K562 (cell line): ENCODE data around the gene ERC2. TPM values are rescaled to one million over a fixed set of nuclear protein-coding genes. Genes with fewer than 3 reads are reported as not detected.

Experiments
- ATAC-seq: fragments of 200-7000 bp; cut with Tn5 transposase; 3 replicates; pipeline ENCODE4 v1.9.1; 2020; ENCODE audit warnings: moderate library complexity
- BruUV-seq: library from RNA; stranded (reverse); fragments of 400-500 nt; replicated peaks from 2 replicates; lab custom pipeline; 2021; lab: Mats Ljungman, UMichigan
- CTCF ChIA-PET: fragments of 300-600 bp; formaldehyde crosslinking; extraction: SDS; loops from one replicate; lab custom pipeline; 2021; ENCODE audit warnings: low intra/inter-chr PET ratio; lab: Yijun Ruan, JAX
- POLR2A ChIA-PET: fragments of 300-600, 350-650 bp; sonication (Branson Sonifier 250); formaldehyde crosslinking; extraction: SDS; loops from one replicate; lab custom pipeline; 2021; ENCODE audit warnings: antibody characterized with exemption, inconsistent platforms; lab: Yijun Ruan, JAX
- DNase-seq, 4 experiments: peaks; one replicate each; pipeline versions ENCODE4 v3.0.0 to v3.0.0-alpha.2; 2011 to 2018; ENCODE audit warnings: low spot score in 3 of 4, mixed read lengths in 3 of 4; ENCODE audit errors: extremely low read depth in 1 of 4
- FAIRE-seq: peaks from 2 replicates; lab custom pipeline; 2011; peaks lifted over from hg19 to GRCh38; lab: Jason Lieb, UNC
- H2AFZ ChIP-seq: 2 replicates; pipeline ENCODE4 v1.6.0; 2011; ENCODE audit warnings: low read depth, low read length, control low read depth, inconsistent platforms
- H3K27ac ChIP-seq: fragments of 200-600 bp; 3 replicates; pipeline ENCODE4 v1.8.0; 2011; ENCODE audit warnings: low read depth, mild to moderate bottlenecking, control low read depth, inconsistent platforms, low read length, moderate library complexity, mixed read lengths; ENCODE audit errors: extremely low read depth
- H3K27me3 ChIP-seq, 2 experiments: fragments of 300-600 bp in 1 of 2; 2 replicates in 1 of 2; 3 replicates in 1 of 2; pipeline versions ENCODE4 v1.6.0 to v1.8.0; 2011; ENCODE audit warnings: inconsistent platforms in 2 of 2, low read length in 2 of 2, mild to moderate bottlenecking in 1 of 2, mixed read lengths in 1 of 2, moderate library complexity in 1 of 2; ENCODE audit not compliant: control insufficient read depth in 2 of 2, insufficient read depth in 2 of 2
- H3K36me3 ChIP-seq: fragments of 300-600 bp; 3 replicates; pipeline ENCODE4 v1.8.0; 2011; ENCODE audit warnings: mild to moderate bottlenecking, low read length, inconsistent platforms; ENCODE audit not compliant: control insufficient read depth, insufficient read depth
- H3K4me1 ChIP-seq, 2 experiments: fragments of 200-600 bp in 1 of 2; replicated peaks in 1 of 2; 2 replicates in 1 of 2; 3 replicates in 1 of 2; pipeline versions ENCODE4 v1.5.1 to v1.8.0; 2011; ENCODE audit warnings: inconsistent platforms in 2 of 2, low read length in 2 of 2, mild to moderate bottlenecking in 1 of 2, mixed read lengths in 1 of 2, moderate library complexity in 1 of 2; ENCODE audit not compliant: control insufficient read depth in 2 of 2, insufficient read depth in 2 of 2
- H3K4me2 ChIP-seq: 2 replicates; pipeline ENCODE4 v1.6.1; 2011; ENCODE audit warnings: low read length, control low read depth, inconsistent platforms, mixed read lengths; ENCODE audit not compliant: insufficient read depth
- H3K4me3 ChIP-seq: fragments of 200-600 bp; sonication (generic), shearing (Covaris generic); 2 replicates; pipeline ENCODE4 v1.5.1; 2016; ENCODE audit warnings: control low read depth, inconsistent platforms
- H3K79me2 ChIP-seq: fragments of 200-600 bp; 3 replicates; pipeline ENCODE4 v1.8.0; 2011; ENCODE audit warnings: low read length, inconsistent platforms; ENCODE audit not compliant: control insufficient read depth, insufficient read depth
- H3K9ac ChIP-seq, 2 experiments: 2 replicates each; pipeline versions ENCODE4 v1.6.0 to v1.6.1; 2011; ENCODE audit warnings: low read depth in 2 of 2, low read length in 2 of 2, control low read depth in 1 of 2, inconsistent platforms in 1 of 2, mild to moderate bottlenecking in 1 of 2, mixed read lengths in 1 of 2; ENCODE audit not compliant: insufficient read depth in 1 of 2
- H3K9me1 ChIP-seq: one replicate; pipeline ENCODE4 v1.6.0; 2011; ENCODE audit warnings: inconsistent platforms, mild to moderate bottlenecking, low read length, moderate library complexity; ENCODE audit not compliant: control insufficient read depth, insufficient read depth
- H3K9me3 ChIP-seq: replicated peaks from 2 replicates; pipeline ENCODE4 v1.5.1; 2011; ENCODE audit warnings: low read depth, low read length, inconsistent platforms; ENCODE audit not compliant: control insufficient read depth, insufficient read depth
- H4K20me1 ChIP-seq: replicated peaks from 2 replicates; pipeline ENCODE4 v1.6.1; 2011; ENCODE audit warnings: low read length, inconsistent platforms, mixed read lengths; ENCODE audit not compliant: control insufficient read depth, insufficient read depth
- ASH1L ChIP-seq: fragments of 450-650 bp; IDR thresholded peaks from 2 replicates; pipeline ENCODE4 v1.6.1; 2018; ENCODE audit warnings: borderline replicate concordance, mild to moderate bottlenecking, low read depth; ENCODE audit not compliant: partially characterized antibody
- DIDO1 ChIP-seq: fragments of 450-650 bp; IDR thresholded peaks from 2 replicates; pipeline ENCODE4 v1.6.1; 2016; ENCODE audit warnings: low read depth, missing biosample characterization, missing genetic modification characterization
- ETV1 ChIP-seq: fragments of 450-650 bp; conservative IDR thresholded peaks from 2 replicates; pipeline ENCODE4 v1.6.1; 2016; ENCODE audit warnings: missing genetic modification characterization, control low read depth, low read depth, missing compliant biosample characterization
- HDAC6 ChIP-seq: IDR thresholded peaks from 2 replicates; pipeline ENCODE4 v1.6.1; 2012; ENCODE audit warnings: low read depth, mild to moderate bottlenecking, control low read depth, inconsistent platforms, low read length, moderate library complexity
- POLR2G ChIP-seq: fragments of 200-400 bp; formaldehyde crosslinking; IDR thresholded peaks from 2 replicates; pipeline ENCODE4 v1.6.1; 2017; ENCODE audit warnings: low read depth, mild to moderate bottlenecking, antibody characterized with exemption, low read length, moderate library complexity
- RBM22 ChIP-seq: fragments of 200-400 bp; formaldehyde crosslinking; IDR thresholded peaks from 2 replicates; pipeline ENCODE4 v1.6.1; 2018; ENCODE audit warnings: low read length, low read depth; ENCODE audit not compliant: poor library complexity, severe bottlenecking
- SMARCB1 ChIP-seq: IDR thresholded peaks from 2 replicates; pipeline ENCODE4 v1.6.1; 2011; ENCODE audit warnings: improper control_type of control experiment, low read depth; ENCODE audit not compliant: insufficient read length
- SRSF1 ChIP-seq: fragments of 200-400 bp; formaldehyde crosslinking; IDR thresholded peaks from 2 replicates; pipeline ENCODE4 v1.6.1; 2017; ENCODE audit warnings: mild to moderate bottlenecking, low read depth, low read length, moderate library complexity
- ZBTB1 ChIP-seq: sonication (generic); formaldehyde crosslinking; IDR thresholded peaks from 2 replicates; pipeline ENCODE4 v1.8.1; 2023; ENCODE audit warnings: missing genetic modification reagents, low read depth, mild to moderate bottlenecking, borderline replicate concordance
- ZEB2 ChIP-seq: fragments of 450-650 bp; IDR thresholded peaks from 2 replicates; pipeline ENCODE4 v1.6.1; 2016
- ZNF140 ChIP-seq: fragments of 250-450 bp; sonication (Bioruptor Pico); IDR thresholded peaks from 2 replicates; pipeline ENCODE4 v1.8.0; 2021; ENCODE audit warnings: moderate library complexity, mild to moderate bottlenecking, inconsistent platforms
- ZNF311 ChIP-seq: fragments of 250-450 bp; sonication (Bioruptor Pico); IDR thresholded peaks from 2 replicates; pipeline ENCODE4 v1.4.0; 2020; ENCODE audit warnings: mild to moderate bottlenecking, moderate library complexity
- WGBS: fragments of 100-300 bp; shearing (Covaris generic); methylation state at CpG from one replicate; pipeline ENCODE4 v1.1.6; 2016; ENCODE audit warnings: low coverage, mixed read lengths; ENCODE audit not compliant: insufficient coverage; ENCODE audit errors: missing lambda C conversion rate; 5-methylcytosine and 5-hydroxymethylcytosine counted together
- in situ Hi-C: fragments of 300-500 bp; cut with MboI; formaldehyde crosslinking; loops from 4 replicates; pipeline ENCODE4 v1.15.0; 2018; ENCODE audit warnings: inconsistent platforms, mixed read lengths
- intact Hi-C: fragments of 100-400 bp; cut with micrococcal nuclease; formaldehyde crosslinking; loops from 2 replicates; pipeline ENCODE4 v1.14.2; 2022
- polyA plus RNA-seq, 8 experiments: library from polyadenylated mRNA; depleted of rRNA in 4 of 8; stranded (reverse) in 5 of 8; unstranded in 3 of 8; fragments of >200 nt; fragmentation: Nextera tagmentation in 2 of 8; fragmentation: Illumina TruSeq in 1 of 8; extraction: Ambion mirVana in 2 of 8; extraction: Trizol in 1 of 8; gene quantifications; 2 replicates each; pipeline versions ENCODE4 v1.2.1 to v1.2.3, GENCODE V29; 2011 to 2014; ENCODE audit warnings: inconsistent platforms in 1 of 8, missing spikeins in 1 of 8
- total RNA-seq, 7 experiments: library from RNA; depleted of rRNA in 6 of 7; stranded (reverse); fragments of >200 nt in 6 of 7; fragmentation: Illumina TruSeq in 2 of 7; extraction: Trizol in 2 of 7; gene quantifications; 2 replicates each; pipeline versions ENCODE4 v1.2.1 to v1.2.3, GENCODE V29; 2011 to 2021; ENCODE audit warnings: low replicate concordance in 1 of 7
- TF ChIP-seq, protein P1 (sequence below): sonication (generic); formaldehyde crosslinking; IDR thresholded peaks from 2 replicates; pipeline ENCODE4 v1.8.1; 2022; ENCODE audit warnings: missing genetic modification reagents
- TF ChIP-seq, protein P2 (sequence below), 2 experiments: fragments of 200-800 bp in 1 of 2; sonication (Bioruptor generic) in 1 of 2; sonication (generic) in 1 of 2; formaldehyde crosslinking in 1 of 2; IDR thresholded peaks in 1 of 2; conservative IDR thresholded peaks in 1 of 2; 2 replicates each; pipeline versions ENCODE4 v1.5.0 to v1.6.1; 2016 to 2020; ENCODE audit warnings: missing compliant biosample characterization in 1 of 2, missing genetic modification characterization in 1 of 2, missing genetic modification reagents in 1 of 2
- TF ChIP-seq, protein P3 (sequence below): sonication (generic); formaldehyde crosslinking; IDR thresholded peaks from 2 replicates; pipeline ENCODE4 v1.8.1; 2023; ENCODE audit warnings: mild to moderate bottlenecking, missing genetic modification reagents

Gene ERC2
- total and polyA plus RNA-seq, 9 of the 15 experiments (the other 6 are each of a cell fraction or from before 2014, with no cell fraction given) = 0.04 to 0.18 (median 0.07) TPM; not detected in 2

DNA sequence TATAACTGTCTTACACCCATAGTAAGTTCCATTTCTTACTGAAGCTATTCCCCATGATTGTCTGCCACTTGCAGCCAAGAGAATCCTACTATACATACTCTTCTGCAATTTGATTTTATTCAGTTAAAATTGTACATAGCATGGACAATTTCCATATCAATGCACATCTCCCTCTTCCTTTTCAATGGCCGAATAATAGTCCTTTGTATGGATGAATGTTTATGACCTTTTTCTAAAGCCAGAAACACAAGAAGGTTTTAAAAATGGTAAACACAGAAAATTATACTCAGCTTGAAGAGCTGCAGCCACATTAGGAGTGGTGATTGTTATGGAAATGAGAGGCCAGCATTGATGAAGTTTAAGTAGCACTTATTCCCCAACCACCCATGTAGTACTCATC is 8.5 kb upstream of the ERC2 start (continued):
- TF ChIP-seq, protein P1, sequence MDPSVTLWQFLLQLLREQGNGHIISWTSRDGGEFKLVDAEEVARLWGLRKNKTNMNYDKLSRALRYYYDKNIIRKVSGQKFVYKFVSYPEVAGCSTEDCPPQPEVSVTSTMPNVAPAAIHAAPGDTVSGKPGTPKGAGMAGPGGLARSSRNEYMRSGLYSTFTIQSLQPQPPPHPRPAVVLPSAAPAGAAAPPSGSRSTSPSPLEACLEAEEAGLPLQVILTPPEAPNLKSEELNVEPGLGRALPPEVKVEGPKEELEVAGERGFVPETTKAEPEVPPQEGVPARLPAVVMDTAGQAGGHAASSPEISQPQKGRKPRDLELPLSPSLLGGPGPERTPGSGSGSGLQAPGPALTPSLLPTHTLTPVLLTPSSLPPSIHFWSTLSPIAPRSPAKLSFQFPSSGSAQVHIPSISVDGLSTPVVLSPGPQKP (CRISPR knock-in tag) = no peak
- TF ChIP-seq RBM22 (no peak), DIDO1 (tag) (no peak), ZNF140 (CRISPR knock-in tag) (no peak), ZNF311 (CRISPR knock-in tag) (no peak), SRSF1 (no peak)
- TF ChIP-seq, protein P2, sequence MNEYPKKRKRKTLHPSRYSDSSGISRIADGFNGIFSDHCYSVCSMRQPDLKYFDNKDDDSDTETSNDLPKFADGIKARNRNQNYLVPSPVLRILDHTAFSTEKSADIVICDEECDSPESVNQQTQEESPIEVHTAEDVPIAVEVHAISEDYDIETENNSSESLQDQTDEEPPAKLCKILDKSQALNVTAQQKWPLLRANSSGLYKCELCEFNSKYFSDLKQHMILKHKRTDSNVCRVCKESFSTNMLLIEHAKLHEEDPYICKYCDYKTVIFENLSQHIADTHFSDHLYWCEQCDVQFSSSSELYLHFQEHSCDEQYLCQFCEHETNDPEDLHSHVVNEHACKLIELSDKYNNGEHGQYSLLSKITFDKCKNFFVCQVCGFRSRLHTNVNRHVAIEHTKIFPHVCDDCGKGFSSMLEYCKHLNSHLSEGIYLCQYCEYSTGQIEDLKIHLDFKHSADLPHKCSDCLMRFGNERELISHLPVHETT (CRISPR knock-in tag; conservative IDR thresholded peaks at IDR 0.05 in 1 of 2, IDR thresholded peaks at IDR 0.05 in 1 of 2) = no peak

DNA sequence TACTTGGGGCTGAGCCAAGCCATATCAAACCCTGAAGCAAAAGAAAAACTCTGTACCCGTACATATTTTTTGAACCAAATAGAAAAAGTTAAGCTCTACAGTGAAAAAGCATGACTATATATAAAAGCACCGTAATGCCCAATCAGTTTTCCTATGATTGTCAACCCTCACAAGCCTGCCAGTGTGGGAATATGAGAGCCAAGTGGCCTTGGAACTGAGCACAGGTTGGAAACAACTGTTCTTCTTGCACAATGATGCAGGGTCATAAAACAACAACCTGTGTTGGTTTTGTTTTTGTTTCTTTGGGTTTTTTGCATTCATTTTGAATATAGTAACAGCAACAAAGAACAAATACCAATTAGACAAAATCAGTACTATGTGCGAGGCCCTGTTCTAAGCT is 3.5 kb upstream of the ERC2 start:
- Histone ChIP-seq H3K36me3 (no peaks in the 10 kb centered on the region), H3K27ac (no peak overlapping the region), H3K79me2 (no peaks in the 10 kb centered on the region), H3K4me3 (no peak overlapping the region), H3K9me1 (no peaks in the 10 kb centered on the region), H3K4me2 (no peak overlapping the region), H2AFZ (no peak overlapping the region), H3K27me3 (peaks cover 0 to 5% of the 10 kb centered on the region in 2 experiments; a peak in 2 of 5 replicates), H3K9ac (no peak overlapping the region), H3K4me1 (no peaks in the 10 kb centered on the region; a peak in 1 of 5 replicates), H3K9me3 (no peaks in the 10 kb centered on the region), H4K20me1 (no peaks in the 10 kb centered on the region)
- DNase-seq = no peak
- POLR2A ChIA-PET = interaction anchor here (0.8 kb wide), 1 partner anchor 214 kb away, joined by 3 read pairs; no protein-coding TSS in a partner anchor
- in situ Hi-C loops (no loop called here), intact Hi-C loops (no loop called here)
- BruUV-seq = no TSS peak
- CTCF ChIA-PET = no interaction called here
- WGBS = 0% methylated on average over 3 of the region's 3 CpGs
- ATAC-seq = no peak
- FAIRE-seq = no peak
- TF ChIP-seq ZBTB1 (CRISPR knock-in tag) (no peak), ZEB2 (no peak), POLR2G (no peak), ASH1L (no peak), SMARCB1 (no peak), ETV1 (tag) (no peak), HDAC6 (no peak)
- TF ChIP-seq, protein P3, sequence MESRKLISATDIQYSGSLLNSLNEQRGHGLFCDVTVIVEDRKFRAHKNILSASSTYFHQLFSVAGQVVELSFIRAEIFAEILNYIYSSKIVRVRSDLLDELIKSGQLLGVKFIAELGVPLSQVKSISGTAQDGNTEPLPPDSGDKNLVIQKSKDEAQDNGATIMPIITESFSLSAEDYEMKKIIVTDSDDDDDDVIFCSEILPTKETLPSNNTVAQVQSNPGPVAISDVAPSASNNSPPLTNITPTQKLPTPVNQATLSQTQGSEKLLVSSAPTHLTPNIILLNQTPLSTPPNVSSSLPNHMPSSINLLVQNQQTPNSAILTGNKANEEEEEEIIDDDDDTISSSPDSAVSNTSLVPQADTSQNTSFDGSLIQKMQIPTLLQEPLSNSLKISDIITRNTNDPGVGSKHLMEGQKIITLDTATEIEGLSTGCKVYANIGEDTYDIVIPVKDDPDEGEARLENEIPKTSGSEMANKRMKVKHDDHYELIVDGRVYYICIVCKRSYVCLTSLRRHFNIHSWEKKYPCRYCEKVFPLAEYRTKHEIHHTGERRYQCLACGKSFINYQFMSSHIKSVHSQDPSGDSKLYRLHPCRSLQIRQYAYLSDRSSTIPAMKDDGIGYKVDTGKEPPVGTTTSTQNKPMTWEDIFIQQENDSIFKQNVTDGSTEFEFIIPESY (CRISPR knock-in tag) = no peak
